Renal pelvis (tissue), 4 donors: Measurements from ENCODE around the gene THRSP. TPM values are rescaled to one million over a fixed set of nuclear protein-coding genes. Genes with fewer than 3 reads are reported as not detected.
"Not testable (repeated sequence)": the region's sequence is repeated elsewhere in the genome, so short reads cannot be mapped to it uniquely, and the experiment has no call there.

Experiments
- DNase-seq: peaks from one replicate; pipeline ENCODE4 v3.0.0-alpha.2; 2013
- polyA plus RNA-seq, 3 donors: library from polyadenylated mRNA; unstranded; fragments of 120-200 nt; gene quantifications; one replicate each; pipeline ENCODE4 v1.2.1, GENCODE V29; 2013; ENCODE audit not compliant: insufficient read length in 3 of 3

Gene THRSP
- polyA plus RNA-seq, 3 donors: 0.14 to 0.33 (median 0.21) TPM

DNA sequence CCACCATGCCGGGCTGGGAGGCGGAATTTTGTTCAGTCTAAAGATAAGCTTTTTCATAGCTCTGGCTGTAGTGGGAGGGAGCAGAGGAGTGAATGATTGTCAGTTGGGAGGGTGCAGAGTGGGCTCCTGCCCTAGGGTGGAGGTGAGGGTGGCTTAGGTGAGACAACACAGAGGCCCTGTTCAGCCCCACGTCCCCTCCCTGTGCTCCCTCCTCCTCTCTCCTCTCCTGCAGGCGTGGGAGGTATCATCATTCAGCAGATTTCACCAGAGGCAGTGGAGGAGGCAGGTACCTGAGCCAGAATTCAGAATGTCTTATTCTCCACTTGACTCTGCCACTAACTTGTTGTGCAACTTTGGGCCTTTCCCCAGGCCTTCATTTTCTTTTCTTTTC lies 1.7 kb upstream of the THRSP start:
- DNase-seq: no peak

DNA sequence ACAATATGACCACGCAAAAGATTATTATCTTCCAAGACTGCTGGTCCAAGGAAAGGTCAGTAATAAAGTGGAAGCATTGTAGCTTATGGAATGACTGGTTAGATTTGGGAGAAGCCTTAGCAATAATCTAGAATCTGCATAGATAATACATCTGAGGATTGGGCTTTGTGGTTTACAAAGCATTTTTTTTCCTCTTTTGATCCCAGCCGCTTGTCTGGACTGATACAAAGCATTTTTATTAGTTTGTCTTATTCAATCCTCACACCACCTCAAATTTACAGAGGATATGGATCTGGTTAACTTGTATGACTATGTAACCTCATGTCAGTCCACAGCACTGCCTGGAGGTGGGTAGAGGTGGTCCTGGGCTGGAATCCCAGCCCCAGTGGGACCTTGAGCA lies 990 bp upstream of the THRSP start:
- no peak for DNase-seq

DNA sequence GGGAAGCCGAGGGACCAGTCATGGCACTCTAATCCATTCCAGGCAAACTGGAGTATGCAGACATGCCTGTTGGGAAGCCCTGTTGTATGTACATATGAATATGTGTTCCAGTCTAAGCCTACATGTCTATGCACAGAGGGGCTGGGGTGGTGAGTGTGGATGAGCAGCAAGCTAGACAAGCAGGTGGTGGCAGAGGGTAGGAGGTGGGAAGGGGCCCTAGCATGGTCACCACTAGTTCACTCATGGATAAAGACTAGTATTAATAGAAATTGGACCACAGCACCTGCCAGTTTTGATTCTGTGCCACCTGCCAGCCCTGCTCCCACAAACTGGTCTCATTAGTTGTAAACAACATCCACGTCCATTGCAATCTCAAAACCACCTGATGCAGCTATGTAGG lies 1.5 kb downstream of the THRSP start:
- DNase-seq: no peak

DNA sequence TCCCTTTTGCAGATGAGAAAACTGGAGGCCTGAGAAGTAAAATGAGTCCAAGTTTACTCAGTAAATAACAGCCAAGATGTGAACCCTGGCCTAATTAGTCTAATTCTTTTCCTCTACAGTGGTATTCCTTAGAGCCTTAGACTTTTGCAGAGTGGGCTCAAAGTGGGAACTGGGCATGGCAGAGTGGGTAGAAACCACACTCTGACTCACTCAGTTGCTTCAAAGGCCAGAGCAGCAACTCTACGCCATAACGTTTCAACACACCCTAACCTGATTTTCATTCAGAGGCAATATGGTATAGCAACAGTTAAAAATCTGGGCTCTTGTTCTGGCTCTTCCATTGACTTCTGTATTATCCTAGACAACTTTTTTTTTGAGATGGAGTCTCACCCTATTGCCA lies 2.8 kb downstream of the THRSP start:
- DNase-seq: no peak

DNA sequence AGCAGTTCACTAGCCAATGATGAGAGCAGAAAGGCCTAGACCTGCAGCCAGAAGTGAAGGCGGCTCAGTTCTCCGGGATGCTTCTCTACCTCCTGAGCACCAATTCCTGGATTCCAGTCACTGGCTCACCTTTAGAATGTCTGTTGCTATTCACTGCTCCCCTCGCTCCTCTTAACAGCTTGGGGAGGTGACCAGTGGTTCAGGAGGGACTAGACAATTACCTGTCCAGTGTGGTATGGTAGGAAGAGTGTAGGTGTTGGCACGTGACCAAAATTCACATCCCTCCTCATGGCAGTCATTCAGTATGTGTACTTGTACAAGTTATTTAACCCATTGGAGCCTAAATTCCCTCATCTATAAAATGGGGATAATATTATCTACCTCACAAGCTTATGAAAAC lies 4.0 kb downstream of the THRSP start:
- no peak for DNase-seq

DNA sequence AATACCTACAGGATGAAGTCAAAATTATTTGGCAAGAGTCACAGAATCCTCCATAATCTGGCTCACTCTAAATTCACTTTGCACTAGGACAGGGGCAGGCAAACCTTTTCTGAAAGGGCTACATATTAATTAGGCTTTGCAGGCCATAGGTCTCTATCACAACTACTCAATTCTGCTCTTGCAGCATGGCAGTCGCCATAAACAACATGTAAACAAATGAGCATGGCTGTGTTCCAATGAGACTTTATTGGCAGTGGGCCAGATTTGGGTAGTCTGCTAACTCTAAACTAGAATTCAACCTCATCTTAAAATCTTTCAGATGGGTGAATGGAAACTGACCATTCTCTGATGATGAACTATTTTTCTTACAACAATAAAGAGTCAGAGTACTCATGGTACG lies 5.8 kb downstream of the THRSP start:
- no peak for DNase-seq

DNA sequence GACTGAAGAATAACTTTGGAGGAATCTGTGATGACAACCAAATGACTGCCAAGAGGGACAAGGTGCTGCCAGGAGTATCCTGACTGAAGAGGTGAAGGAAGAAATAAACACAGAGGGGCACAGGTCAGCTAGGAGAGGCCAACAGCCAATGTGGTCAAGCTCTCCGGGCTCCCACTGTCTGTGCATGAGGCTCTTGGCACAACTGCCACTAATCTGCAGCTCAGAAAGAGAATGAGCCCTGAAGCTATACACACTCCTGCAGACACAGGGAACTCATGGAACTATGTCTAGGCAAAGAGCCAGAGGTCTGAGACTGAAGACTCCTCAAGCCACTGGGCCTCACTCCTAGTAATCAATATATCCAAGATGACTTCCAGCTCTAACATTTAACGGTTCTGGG lies 7.0 kb downstream of the THRSP start:
- no peak for DNase-seq

DNA sequence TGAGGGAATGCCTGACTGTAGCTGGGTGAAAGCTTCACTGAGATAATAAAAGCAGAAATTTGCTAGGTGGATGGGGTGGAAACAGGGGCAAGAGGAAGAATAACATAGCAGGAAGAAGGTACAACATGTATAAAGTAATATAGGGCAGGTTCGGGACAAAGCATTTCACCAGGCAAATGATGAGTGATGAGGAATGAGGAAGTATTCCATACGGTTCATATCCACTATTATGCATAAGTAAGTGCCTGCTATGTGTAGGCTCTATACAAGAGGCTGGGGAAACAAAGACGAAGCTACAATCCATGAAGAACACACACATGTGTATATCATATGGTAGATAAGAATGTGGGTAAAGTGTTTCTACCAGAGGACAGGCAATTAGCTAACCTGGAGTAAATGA lies 8.1 kb downstream of the THRSP start:
- DNase-seq: no peak

DNA sequence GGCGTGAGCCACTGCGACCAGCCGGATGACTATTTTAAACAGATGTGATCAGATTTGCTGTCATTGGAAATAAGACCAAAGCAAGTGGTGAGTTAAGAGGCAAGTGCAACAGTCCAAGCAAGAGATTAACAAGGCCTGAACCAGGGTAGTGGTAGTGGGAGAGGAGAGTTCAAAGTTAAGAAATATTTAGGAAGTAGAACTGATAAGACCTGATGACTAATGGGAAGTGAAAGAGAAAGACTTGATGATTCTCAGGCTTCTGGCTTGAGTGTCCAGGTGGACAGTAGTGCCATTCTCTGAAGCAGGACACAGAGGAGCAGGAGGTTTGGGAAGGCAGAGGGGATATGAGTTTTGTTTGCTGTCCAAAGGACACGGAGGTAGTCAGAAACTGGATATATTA lies 8.8 kb downstream of the THRSP start:
- DNase-seq: no peak

DNA sequence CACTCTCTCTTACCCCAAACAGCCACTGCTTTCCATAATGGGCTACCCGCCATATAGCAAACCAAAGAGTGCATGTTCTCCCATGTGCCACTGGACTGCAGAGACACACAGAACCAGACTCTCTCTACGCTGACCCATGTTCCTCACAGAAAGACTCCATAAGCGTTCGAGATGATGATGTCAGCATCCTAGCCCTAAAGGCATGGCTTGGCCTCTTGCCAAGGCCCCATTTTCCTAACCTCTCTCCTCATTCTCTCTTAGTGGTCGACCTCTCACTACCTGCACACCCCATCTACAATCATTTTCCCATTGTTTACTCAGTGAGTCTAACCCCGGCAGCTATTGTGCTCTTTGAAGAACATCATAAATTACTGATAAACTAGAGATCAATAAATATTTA lies 11.1 kb downstream of the THRSP start:
- DNase-seq: no peak

DNA sequence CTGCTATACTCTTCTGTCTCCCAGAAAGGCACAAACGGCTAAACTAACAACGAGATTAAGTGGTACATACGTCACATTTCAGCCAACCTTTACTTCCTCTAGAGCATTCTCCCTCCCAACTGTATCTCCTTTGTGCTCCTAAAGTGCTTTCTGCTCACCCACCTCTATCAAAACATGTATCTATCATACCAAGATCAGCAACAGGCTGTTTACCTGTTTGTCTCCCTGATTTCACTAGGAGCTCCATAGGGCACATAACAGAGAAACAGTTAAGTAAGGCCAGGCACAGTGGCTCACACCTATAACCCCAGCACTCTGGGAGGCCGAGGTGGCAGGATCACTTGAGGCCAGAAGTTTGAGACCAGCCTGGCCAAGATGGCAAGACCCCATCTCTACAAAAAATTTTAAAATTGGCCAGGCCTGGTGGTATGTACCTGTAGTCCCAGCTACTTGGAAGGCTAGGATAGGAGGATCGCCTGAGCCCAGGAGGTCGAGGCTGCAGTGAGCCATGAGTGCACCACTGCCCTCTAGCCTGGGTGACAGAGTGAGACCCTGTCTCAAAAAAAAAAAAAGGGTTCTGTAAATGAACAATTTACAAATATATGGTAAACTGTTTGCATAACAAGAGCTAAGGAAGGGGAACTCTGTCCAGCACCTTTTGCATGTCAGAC lies 13.2 kb downstream of the THRSP start:
- DNase-seq: no peak

DNA sequence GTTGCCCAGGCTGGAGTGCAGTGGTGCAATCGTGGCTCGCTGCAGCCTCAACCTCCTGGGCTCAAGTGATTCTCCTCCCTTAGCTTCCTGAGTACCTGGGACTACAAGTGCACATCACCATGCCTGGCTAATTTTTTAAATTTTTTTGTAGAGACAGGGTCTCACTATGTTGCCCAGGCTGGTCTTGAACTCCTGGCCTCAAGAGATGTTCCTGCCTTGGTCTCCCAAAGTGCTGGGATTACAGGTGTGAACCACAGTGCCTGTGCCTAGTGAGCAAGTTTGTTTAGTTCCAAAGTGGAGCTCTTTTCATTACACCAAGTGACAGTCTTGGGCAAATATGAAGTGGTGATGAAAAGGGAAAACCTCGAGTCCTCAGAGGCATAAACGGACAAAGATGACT lies 13.9 kb downstream of the THRSP start:
- not testable (repeated sequence) for DNase-seq

DNA sequence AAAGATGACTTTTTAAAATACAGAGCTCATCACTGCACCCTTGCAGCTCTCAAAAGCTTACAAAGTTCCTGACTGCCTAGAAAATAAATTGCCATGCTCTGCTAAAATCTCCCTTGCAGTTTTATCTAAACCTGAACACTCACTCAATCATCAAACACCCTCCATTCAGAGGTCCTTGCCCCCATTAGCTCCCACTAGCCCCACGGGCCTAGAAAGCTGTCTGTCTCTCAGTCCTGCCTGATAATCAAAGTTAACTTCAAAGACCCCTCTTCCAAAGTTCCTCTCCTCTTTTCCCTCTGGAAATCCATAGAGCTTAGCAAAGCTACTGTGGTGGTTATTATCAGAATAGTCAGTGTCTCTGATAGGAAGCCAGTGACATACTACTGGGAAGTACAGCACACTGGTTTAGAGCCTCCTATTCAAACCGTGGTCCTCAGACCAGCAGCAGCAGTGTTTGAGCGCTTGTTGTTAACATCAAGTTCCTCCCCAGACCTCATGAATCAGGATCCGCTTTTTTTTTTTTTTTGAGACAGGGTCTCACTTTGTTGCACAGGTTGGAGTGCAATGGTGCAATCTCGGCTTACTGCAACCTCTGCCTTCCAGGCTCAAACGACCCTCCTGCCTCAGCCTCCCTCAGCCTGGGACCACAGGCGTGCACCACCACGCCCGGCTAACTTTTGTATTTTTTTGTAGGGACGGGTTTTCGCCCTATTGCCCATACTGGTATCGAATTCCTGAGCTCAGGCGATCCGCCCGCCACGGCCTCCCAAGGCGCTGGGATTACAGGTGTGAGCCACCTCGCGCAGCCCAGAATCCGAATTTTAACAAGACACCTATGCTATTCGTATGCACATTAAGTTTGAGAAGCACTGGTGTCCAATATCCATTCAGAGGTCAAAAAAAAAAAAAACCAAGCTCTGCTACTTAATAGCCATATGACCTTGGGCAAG lies 14.8 kb downstream of the THRSP start:
- peak; percentile 7 for DNase-seq

DNA sequence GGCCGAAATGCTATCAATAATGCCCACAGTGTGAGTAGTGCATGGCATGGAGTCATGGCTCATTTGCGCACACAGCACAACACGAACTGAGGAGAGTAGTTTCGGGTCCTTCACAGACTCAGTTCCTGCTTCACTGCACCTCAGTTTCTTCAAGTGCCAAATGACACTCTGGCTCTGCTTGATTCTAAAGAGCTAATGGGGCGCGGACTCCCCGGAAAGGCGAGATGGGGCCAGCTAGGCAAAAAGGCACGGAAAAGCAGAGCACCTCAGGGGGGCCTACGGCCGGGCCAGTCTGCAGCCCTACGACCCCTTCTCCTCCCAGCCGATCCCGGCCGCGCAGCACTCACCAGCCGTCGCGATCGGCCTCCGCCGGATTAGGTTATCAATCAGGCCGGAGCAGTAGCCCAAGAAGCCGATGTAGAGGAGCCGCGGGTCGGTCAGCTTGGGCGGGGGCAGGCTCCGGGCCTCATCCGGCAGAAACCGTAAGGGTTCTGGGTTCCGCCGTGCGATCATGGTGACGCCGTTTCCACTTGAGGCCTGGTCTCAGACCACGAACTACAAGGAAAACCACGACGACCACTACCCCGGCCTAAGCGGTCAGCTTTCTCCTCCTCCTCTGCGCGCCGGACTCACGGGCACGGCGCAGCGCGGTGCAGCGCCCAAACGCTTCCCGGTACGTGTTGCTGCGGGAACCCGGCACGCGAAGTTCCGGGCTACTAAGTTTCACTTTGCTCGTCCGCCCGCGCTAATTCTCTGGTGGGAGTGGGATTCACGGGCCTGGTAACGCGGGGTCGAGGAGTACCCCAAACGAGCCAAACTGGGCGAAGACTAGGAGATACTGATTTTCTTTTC lies 15.8 kb downstream of the THRSP start, which contains the start of gene NDUFC2:
NDUFC2 (minus strand) TSS at position 631 of the 852 bp plus-strand sequence; CDS start at position 513, 118 bp downstream.
- peak; percentile 77 for DNase-seq

DNA sequence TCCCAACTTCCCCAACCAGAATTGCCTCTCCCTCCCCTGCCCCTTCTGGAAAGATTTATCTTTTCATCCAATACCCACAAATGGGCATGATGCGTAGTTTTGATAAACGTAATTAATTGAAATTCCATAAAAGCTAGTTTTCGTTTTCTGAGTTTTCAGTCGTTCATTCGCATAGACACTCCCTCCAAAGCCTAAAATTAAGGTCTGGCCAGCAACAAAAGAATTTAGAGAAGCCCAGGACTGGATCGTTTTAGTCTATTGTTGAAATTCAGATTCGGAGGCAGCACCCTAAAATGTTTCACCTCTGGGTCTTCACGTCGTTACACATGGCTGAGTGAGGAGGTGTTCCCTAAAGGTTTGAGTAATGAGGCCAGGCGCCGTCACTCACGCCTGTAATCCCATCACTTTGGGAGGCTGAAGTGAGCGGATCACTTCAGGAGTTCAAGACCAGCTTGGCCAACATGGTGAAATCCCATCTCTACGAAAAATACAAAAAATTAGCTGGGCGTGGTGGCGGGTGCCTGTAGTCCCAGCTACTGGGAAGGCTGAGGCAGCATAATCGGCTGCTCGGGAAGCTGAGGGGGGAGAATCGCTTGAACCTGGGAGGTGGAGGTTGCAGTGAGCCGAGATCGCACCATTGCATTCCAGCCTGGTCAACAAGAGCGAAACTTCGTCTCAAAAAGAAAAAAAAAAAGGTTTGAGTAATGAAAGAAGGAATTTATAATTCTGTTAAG lies 16.6 kb downstream of the THRSP start:
- no peak for DNase-seq

DNA sequence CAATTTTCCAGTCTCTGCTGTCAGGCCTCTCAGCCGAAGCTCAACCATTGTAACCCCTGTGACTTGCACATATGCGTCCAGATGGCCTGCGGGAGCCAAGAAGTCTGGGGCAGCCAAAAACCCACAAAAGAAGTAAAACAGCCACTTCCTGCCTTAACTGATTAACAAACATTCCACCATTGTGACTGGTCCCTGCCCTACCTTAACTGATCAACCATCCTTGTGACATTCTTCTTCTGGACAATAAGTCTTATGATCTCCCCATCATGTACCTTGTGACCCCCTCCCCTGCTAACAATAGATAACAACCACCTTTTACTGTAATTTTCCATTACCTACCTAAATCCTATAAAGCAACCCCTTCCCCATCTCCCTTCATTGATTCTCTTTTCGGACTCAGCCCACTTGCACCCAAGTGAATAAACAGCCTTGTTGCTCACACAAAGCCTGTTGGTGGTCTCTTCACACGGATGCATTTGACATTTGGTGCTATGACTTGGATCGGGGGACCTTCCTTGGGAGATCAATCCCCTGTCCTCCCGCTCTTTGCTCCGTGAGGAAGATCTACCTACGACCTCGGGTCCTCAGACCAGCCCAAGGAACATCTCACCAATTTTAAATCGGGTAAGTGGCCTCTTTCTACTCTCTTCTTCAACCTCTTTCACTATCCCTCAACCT lies 17.3 kb downstream of the THRSP start:
- DNase-seq: peak; percentile 5

DNA sequence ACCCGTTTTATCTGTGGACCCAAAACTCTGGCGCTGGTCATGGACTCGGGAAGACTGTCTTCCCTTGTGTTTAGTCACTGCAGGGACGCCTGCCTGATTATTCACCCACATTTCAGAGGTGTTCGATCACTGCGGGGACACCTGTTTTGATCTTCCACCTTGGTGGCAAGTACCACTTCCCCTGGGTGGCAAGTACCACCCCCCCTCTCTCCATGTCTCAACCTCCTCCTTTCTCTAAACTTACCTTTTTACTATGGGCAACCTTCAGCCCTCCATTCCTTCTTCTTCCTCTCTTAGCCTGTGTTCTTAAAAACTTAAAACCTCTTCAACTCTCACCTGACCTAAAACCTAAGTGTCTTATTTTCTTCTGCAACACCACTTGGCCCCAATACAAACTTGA lies 17.9 kb downstream of the THRSP start:
- DNase-seq: no peak

DNA sequence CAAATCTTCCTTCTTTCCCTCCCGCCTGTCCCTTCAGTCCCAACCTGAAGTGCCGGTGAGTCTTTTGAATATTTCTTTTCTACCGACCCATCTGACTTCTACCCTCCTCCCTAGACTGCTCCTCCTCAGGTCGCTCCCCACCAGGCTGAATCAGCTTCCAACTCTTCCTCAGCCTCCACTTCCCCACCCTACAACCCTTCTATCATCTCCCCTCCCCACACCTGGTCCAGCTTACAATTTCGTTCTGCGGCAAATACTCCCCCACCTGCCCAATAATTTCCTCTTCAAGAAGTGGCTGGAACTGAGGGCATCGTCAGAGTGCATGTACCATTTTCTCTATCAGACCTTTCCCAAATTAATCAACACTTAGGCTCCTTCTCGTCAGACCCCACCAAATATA lies 18.5 kb downstream of the THRSP start:
- DNase-seq: no peak

DNA sequence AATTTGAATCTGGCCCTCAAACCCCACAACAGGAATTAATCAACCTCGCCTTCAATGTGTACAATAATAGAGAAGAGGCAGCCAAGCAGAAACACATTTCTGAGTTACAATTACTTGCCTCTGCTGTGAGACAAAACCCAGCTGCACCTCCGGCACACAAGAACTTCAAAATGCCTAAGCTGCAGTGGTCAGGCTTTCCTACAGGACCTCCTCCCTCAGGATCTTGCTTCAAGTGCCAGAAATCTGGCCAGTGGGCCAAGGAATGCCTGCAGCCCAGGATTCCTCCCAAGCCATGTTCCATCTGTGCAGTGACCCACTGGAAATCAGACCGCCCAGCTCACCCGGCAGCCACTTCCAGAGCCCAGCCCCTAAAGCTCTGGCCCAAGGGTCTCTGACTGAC lies 19.4 kb downstream of the THRSP start:
- DNase-seq: peak; percentile 46

DNA sequence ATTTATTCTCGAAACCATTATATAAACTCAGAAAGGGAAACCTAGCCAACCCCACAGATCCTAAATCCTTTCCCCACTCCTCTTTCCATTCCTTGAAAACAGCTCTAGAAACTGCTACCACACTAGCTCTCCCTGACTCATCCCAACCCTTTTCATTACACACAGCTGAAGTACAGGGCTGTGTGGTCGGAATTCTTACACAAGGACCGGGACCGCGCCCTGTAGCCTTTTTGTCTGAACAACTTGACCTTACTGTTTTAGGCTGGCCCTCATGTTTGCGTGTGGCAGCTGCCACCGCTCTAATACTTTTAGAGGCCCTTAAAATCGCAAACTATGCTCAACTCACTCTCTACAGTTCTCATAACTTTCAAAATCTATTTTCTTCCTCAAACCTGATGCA lies 20.8 kb downstream of the THRSP start:
- not testable (repeated sequence) for DNase-seq

DNA sequence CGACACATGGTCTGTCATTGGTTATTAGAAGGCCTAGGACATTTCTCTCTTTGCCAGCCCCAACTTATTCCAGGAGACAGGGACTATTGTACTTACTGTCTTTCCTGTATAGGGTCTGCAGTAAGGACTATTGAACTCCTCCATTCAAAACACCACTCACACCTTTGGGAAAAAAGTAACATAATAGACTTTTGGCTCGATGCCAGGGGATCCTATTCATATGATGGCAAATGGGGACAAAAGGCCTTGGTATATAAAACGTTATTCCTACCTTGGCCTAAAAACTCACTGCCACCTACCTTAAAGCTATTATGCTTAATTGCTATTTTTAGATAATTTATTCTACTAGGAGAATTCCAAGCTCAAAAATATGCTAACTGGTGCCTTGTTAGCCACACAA lies 22.3 kb downstream of the THRSP start:
- DNase-seq: no peak
